ENCODE data around the gene SUFU.

SUFU gene

GRCh38 chr10:102579328-102579727 is 75.6 kb downstream of the SUFU start:
- Histone ChIP-seq H3K4me2 (ENCODE audit: low read length) (no peak overlapping the region), H3K4me3 (ENCODE audit: low read length) (no peak overlapping the region), H3K27ac (ENCODE audit: low read length) (no peak overlapping the region), H3K9ac (ENCODE audit: low read length) (no peak overlapping the region), H3K27me3 (ENCODE audit: low read depth, low read length) (no peaks in the 10 kb centered on the region), H3K9me3 (ENCODE audit: insufficient read depth, low read length) (no peaks in the 10 kb centered on the region), H3K4me1 (ENCODE audit: low read length) (no peaks in the 10 kb centered on the region), H2AFZ (ENCODE audit: low read depth, low read length) (no peak overlapping the region), H3K36me3 (replicated peaks; ENCODE audit: low read depth, low read length) (no peaks in the 10 kb centered on the region), H4K20me1 (ENCODE audit: insufficient read depth, low read length) (no peaks in the 10 kb centered on the region), H3K79me2 (ENCODE audit: low read length) (no peaks in the 10 kb centered on the region)
- TF ChIP-seq EZH2phosphoT487 (IDR thresholded peaks at IDR 0.05; ENCODE audit: low read depth), result no peak
- TF ChIP-seq CTCF (IDR thresholded peaks at IDR 0.05; ENCODE audit: low read depth, low read length), result no peak

- H3K27ac ChIP-seq (ENCODE audit: low read length), result no peak overlapping the region
- H3K36me3 ChIP-seq (replicated peaks; ENCODE audit: low read depth, low read length), result no peaks in the 10 kb centered on the region
- no peaks in the 10 kb centered on the region for H4K20me1 ChIP-seq (ENCODE audit: insufficient read depth, low read length)
- no peaks in the 10 kb centered on the region for H3K4me1 ChIP-seq (ENCODE audit: low read length)
- H3K9me3 ChIP-seq (ENCODE audit: insufficient read depth, low read length), result no peaks in the 10 kb centered on the region
- TF ChIP-seq CTCF (IDR thresholded peaks at IDR 0.05; ENCODE audit: low read depth, low read length) (no peak), EZH2phosphoT487 (IDR thresholded peaks at IDR 0.05; ENCODE audit: low read depth) (no peak)
- no peak overlapping the region for H3K9ac ChIP-seq (ENCODE audit: low read length)
- H3K79me2 ChIP-seq (ENCODE audit: low read length), result no peaks in the 10 kb centered on the region
- no peaks in the 10 kb centered on the region for H3K27me3 ChIP-seq (ENCODE audit: low read depth, low read length)
- no peak overlapping the region for H2AFZ ChIP-seq (ENCODE audit: low read depth, low read length)
- H3K4me2 ChIP-seq (ENCODE audit: low read length), result no peak overlapping the region
- H3K4me3 ChIP-seq (ENCODE audit: low read length), result no peak overlapping the region
Measured at GRCh38 chr10:102580230-102580629, 76.5 kb downstream of the SUFU start.

- H3K27me3 ChIP-seq (ENCODE audit: low read depth, low read length), result no peaks in the 10 kb centered on the region
- no peak overlapping the region for H3K9ac ChIP-seq (ENCODE audit: low read length)
- no peaks in the 10 kb centered on the region for H3K4me1 ChIP-seq (ENCODE audit: low read length)
- TF ChIP-seq CTCF (IDR thresholded peaks at IDR 0.05; ENCODE audit: low read depth, low read length) (no peak), EZH2phosphoT487 (IDR thresholded peaks at IDR 0.05; ENCODE audit: low read depth) (no peak)
- no peaks in the 10 kb centered on the region for H4K20me1 ChIP-seq (ENCODE audit: insufficient read depth, low read length)
- H3K9me3 ChIP-seq (ENCODE audit: insufficient read depth, low read length), result no peaks in the 10 kb centered on the region
- no peak overlapping the region for H2AFZ ChIP-seq (ENCODE audit: low read depth, low read length)
- H3K4me3 ChIP-seq (ENCODE audit: low read length), result no peak overlapping the region
- no peaks in the 10 kb centered on the region for H3K79me2 ChIP-seq (ENCODE audit: low read length)
- H3K4me2 ChIP-seq (ENCODE audit: low read length), result no peak overlapping the region
- no peaks in the 10 kb centered on the region for H3K36me3 ChIP-seq (replicated peaks; ENCODE audit: low read depth, low read length)
- H3K27ac ChIP-seq (ENCODE audit: low read length), result no peak overlapping the region
Measured at GRCh38 chr10:102581401-102581800, 77.6 kb downstream of the SUFU start.

GRCh38 chr10:102581981-102582580 is 78.3 kb downstream of the SUFU start:
- Histone ChIP-seq H3K79me2 (ENCODE audit: low read length) (no peaks in the 10 kb centered on the region), H3K36me3 (replicated peaks; ENCODE audit: low read depth, low read length) (no peaks in the 10 kb centered on the region), H3K27ac (ENCODE audit: low read length) (no peak overlapping the region), H2AFZ (ENCODE audit: low read depth, low read length) (no peak overlapping the region), H4K20me1 (ENCODE audit: insufficient read depth, low read length) (no peaks in the 10 kb centered on the region), H3K9ac (ENCODE audit: low read length) (no peak overlapping the region), H3K4me2 (ENCODE audit: low read length) (no peak overlapping the region), H3K4me3 (ENCODE audit: low read length) (no peak overlapping the region), H3K9me3 (ENCODE audit: insufficient read depth, low read length) (no peaks in the 10 kb centered on the region), H3K27me3 (ENCODE audit: low read depth, low read length) (no peaks in the 10 kb centered on the region), H3K4me1 (ENCODE audit: low read length) (no peaks in the 10 kb centered on the region)
- TF ChIP-seq CTCF (IDR thresholded peaks at IDR 0.05; ENCODE audit: low read depth, low read length) (no peak), EZH2phosphoT487 (IDR thresholded peaks at IDR 0.05; ENCODE audit: low read depth) (no peak)
